HG03280 (cell line): ENCODE data around the gene ATG13.
"Not testable (repeated sequence)": the region's sequence is repeated elsewhere in the genome, so short reads cannot be mapped to it uniquely, and the experiment has no call there.

Experiments used
- ATAC-seq: cut with Tn5 transposase; IDR thresholded peaks from one replicate; pipeline ENCODE4 v1.9.1; 2021; ENCODE audit warnings: mild to moderate bottlenecking, moderate library complexity; ENCODE audit not compliant: unreplicated experiment

The ATG13 gene

DNA sequence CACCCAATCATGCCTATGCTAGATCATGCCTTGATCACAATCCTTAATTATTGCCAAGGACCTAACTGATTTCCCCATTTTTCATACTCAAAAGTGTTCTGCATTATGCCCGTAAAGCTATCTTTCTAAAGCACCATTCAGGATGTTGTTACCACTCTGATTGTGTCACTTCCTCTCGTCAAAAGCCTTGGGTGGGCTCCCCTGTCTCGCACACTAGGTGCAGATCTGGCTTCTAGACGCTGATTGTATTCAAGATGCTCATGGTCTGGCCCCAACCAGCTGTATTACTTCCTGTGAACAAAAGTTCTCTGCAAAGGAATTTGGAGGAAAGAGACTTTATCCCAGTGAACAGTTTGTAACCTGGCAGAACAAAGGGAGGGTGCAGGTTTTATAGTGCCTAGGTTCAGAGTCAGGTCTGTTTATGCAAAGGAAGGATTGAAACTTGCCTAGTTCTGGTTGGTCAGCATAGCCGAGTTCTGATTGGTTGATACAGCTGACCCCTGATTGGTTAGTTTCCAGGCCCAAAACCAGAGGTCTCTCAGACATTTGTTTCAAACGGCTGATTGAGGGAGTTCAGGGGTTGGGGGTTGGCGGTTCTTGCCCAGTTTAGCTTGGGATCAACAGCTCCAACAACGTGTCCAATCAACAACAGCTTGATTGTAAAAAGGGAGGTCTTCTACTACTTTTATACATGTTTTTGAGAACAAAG, 25.4 kb downstream of the ATG13 start:
- ATAC-seq: no peak

DNA sequence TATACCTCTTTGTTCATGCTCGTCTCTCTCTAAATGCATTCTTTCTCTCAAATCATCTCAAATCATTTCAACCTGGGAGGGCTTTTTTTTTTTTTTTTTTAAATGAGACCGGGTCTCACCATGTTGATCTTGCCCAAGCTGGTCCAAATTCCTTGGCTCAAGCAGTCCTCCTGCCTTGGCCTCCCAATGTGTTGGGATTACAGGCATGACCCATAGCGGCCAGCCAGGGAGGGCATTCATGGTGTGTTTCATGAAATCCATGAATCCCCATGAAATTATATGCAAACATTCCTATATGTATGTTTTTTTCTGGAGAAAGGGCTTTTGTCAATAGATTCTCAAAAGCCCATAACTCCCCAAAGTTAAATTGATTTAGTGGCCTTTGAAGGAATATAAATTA, 26.2 kb downstream of the ATG13 start:
- ATAC-seq: no peak

DNA sequence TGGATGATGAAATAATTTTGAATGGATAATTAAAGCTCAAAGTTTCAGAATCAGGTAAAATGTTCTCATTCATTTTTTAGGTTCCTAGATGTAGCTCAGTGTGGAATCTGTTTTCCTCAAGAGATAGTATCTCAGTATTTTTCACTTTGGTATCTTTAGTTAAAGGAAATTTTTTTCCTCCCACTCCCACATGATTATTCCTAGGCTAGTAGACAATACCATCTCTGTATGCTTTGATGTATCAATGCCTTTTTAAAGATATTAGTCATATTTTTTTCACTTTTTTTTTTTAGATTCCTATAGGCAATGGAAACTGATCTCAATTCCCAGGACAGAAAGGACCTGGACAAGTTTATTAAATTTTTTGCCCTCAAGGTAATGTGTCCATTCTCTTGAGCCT, 26.6 kb downstream of the ATG13 start:
- no peak for ATAC-seq

GRCh38 chr11:46649180-46649738, 31.9 kb downstream of the ATG13 start:
- ATAC-seq: no peak

GRCh38 chr11:46655631-46656030, 38.3 kb downstream of the ATG13 start:
- no peak for ATAC-seq

GRCh38 chr11:46657186-46657585, 39.8 kb downstream of the ATG13 start:
- ATAC-seq: no peak

GRCh38 chr11:46658259-46658658, 40.9 kb downstream of the ATG13 start:
- no peak for ATAC-seq

GRCh38 chr11:46659908-46660307, 42.6 kb downstream of the ATG13 start:
- no peak for ATAC-seq

DNA sequence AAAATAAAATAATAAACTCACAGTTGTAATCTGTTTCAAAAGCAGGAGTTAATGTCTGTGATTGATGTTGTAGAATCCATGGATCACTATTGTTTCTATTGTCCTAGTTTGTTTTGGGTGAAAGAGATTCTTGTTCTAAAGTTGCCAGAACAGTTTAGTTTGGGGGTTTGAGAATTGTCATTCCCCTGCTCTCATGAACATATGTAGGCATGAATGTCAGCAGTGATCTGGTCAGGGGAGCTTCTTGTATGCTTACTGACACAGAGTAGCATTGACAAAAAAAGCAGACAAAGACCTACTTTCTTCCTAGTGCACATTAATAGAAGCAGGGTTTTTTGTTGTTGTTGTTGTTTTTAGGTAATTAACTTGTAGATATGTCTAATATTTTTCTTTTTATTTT, 44.5 kb downstream of the ATG13 start:
- ATAC-seq: no peak

DNA sequence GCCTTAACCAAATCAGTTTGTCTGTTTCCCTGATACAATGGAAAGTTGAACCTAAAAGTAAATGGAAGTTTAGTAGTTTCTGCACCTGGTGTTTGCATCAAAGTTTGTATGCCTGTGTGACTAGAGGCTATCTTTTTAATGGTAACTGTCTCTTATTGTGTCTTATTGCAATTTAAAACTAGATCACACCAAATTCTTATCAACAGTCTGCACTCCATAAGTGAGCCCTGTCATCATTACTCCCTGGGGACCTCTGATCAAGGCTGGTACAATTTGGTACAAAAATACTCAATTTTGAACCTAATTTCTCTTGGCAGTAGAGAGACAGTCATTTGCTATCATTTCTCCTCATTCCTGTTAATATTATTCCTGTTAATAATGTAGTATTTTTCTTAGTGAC, 45.0 kb downstream of the ATG13 start:
- ATAC-seq: no peak

- ATAC-seq: no peak
Observed at GRCh38 chr11:46663277-46663940, 46.1 kb downstream of the ATG13 start.

- ATAC-seq: no peak
Observed at GRCh38 chr11:46664612-46665011, 47.3 kb downstream of the ATG13 start.

- ATAC-seq: no peak
Observed at GRCh38 chr11:46665356-46665755, 48.0 kb downstream of the ATG13 start.

DNA sequence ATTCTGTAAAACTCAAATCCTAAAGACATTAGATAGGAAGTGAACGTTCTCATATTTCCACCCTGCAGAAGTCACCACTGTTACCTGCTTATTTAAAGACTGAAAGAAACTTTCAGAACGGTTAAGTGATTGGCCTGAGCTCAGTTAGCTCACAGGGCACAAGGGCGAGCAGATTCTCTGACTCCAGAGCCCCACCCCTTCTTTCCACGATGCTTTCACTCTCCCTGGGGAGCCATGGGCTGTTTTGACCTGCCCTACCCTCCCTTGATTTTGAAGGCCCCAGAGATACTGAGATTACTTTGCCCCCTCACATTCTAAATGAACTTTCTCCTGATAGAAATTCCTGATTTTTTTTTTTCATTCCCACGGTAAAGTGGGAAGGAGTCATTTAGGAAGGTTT, 49.2 kb downstream of the ATG13 start:
- no peak for ATAC-seq

DNA sequence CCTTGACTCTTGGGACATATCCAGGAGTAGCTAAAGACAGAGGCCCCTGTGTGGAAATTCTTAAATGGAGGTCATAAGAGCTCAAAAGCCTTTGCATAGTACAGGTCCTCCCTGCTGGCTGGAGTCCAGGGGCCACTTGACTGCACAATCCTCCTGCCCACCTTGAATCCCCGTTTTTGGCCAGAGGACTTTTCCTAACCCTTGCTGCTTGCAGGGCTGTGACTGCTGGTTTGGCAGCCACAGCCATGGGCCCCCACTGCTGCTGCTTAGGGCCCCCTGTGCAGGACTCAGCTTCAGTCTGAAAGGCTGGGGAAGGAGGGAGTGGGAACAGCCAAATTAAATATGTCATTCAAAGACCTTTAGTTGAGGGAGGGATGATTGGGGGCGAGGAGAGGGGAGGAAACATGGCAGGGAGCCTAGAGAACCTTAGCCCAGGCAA, 49.7 kb downstream of the ATG13 start:
- ATAC-seq: no peak

- ATAC-seq: no peak
Observed at GRCh38 chr11:46668480-46669085, 51.2 kb downstream of the ATG13 start.

DNA sequence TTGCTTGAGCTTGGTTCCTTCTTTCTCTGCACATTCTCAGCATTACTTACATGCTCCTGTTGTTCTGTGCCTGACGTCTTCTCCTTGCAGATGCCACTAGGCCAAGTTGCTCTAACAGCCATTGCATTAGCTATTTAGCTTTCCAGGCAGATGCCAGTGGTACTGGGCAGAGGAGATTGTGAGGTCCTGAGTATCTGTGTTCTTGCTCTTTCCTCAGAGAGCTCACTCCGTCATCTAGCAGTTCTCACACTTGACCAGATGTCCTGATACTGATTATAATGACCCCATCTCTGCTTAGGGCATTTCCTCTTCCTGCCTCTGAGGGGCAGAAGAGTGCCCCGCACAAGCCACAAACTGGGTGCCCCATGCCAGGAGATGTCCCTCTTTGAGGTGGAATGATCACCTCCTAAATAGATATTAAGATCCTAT, 52.4 kb downstream of the ATG13 start:
- no peak for ATAC-seq

DNA sequence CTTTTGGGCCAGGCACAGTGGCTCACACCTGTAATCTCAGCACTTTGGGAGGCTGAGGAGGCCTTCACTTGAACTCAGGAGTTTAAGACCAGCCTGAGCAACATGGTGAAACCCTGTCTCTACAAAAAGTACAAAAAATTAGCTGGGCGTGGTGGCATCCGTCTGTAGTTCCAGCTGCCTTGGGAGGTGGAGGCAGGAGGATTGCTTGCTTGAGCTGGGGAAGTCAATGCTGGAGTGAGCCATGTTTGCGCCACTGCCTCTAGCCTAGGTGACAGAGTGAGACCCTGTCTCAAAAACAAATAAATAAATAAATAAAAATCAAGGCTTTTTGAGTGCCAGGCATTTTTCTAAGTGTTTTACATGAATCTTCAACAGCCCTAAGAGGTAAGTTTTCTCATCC, 53.2 kb downstream of the ATG13 start:
- ATAC-seq: not testable (repeated sequence)

DNA sequence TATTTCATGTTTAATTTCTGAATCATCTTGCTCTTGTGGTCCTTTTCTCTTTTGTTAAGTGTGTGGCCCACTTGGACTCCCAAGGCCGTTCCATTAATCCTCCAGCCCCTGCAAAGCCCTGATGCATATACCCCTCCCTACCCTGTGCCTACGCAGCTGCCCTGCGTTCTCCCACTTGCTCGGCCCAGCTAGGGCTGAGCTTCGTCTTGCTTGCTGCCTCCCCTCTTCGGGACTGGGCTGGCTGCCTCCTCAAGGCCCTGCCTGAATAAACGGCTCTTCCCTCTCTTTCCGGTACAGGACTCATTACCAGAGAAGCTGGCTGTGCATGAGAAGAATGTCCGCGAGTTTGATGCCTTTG, 54.6 kb downstream of the ATG13 start:
- ATAC-seq: no peak

GRCh38 chr11:46672381-46672839, 55.1 kb downstream of the ATG13 start:
- ATAC-seq: no peak

GRCh38 chr11:46673713-46674462, 56.5 kb downstream of the ATG13 start:
- ATAC-seq: no peak
